ENCODE results near the gene UNC13B. TPM values are rescaled to one million over a fixed set of nuclear protein-coding genes. Genes with fewer than 3 reads are reported as not detected.

UNC13B gene
- total and polyA plus RNA-seq, 2 of the 13 experiments (the other 11 are each of a cell fraction or from before 2014, with no cell fraction given): 14.0 to 18.3 TPM

GRCh38 chr9:35423499-35423898 is 261.7 kb downstream of the UNC13B start (continued):
- TF ChIP-seq ARID5B (CRISPR knock-in tag; IDR thresholded peaks at IDR 0.05) (peak; percentile 69), EP300 (IDR thresholded peaks at IDR 0.05; ENCODE audit: low read depth in 2 of 2, low read length in 2 of 2) (peak in 1 of 2 experiments; percentile 73; a peak in 2 of 4 replicates), EP300 (CRISPR knock-in tag; IDR thresholded peaks at IDR 0.05; ENCODE audit: borderline replicate concordance) (peak; percentile 74), GATAD2A (CRISPR knock-in tag; IDR thresholded peaks at IDR 0.05) (peak; percentile 79), ZNF703 (CRISPR knock-in tag; IDR thresholded peaks at IDR 0.05; ENCODE audit: borderline replicate concordance) (no peak), ERF (CRISPR knock-in tag; IDR thresholded peaks at IDR 0.05) (peak; percentile 54; the same call in 1 of the 2 replicates), ZNF33A (CRISPR knock-in tag; IDR thresholded peaks at IDR 0.05; ENCODE audit: borderline replicate concordance) (no peak), PHF21A (CRISPR knock-in tag; IDR thresholded peaks at IDR 0.05) (no peak), ZFP36L1 (CRISPR knock-in tag; IDR thresholded peaks at IDR 0.05) (0 out of 2 replicates have a peak, but pooled peaks have one; percentile 29), ZNF547 (CRISPR knock-in tag; IDR thresholded peaks at IDR 0.05) (no peak), HNF4A (CRISPR knock-in tag; IDR thresholded peaks at IDR 0.05) (0 out of 2 replicates have a peak, but pooled peaks have one; percentile 37), RAD21 (CRISPR knock-in tag; IDR thresholded peaks at IDR 0.05) (no peak), YY1 (IDR thresholded peaks at IDR 0.05; ENCODE audit: insufficient read depth, insufficient replicate concordance, low read depth, low read length) (peak; percentile 57), FUBP1 (CRISPR knock-in tag; IDR thresholded peaks at IDR 0.05; ENCODE audit: borderline replicate concordance) (no peak), SMAD3 (CRISPR knock-in tag; IDR thresholded peaks at IDR 0.05) (peak; percentile 46; the same call in 1 of the 2 replicates), THAP11 (CRISPR knock-in tag; IDR thresholded peaks at IDR 0.05) (peak; percentile 61), FOXK2 (IDR thresholded peaks at IDR 0.05) (peak; percentile 40; the same call in 1 of the 2 replicates), KAT8 (CRISPR knock-in tag; IDR thresholded peaks at IDR 0.05) (peak; percentile 58; the same call in 1 of the 2 replicates), POGZ (CRISPR knock-in tag; IDR thresholded peaks at IDR 0.05) (0 out of 2 replicates have a peak, but pooled peaks have one; percentile 43), ZNF331 (CRISPR knock-in tag; IDR thresholded peaks at IDR 0.05) (peak; percentile 66), POLR2G (IDR thresholded peaks at IDR 0.05; ENCODE audit: low read depth, low read length) (peak; percentile 58; the same call in 1 of the 2 replicates), FOSL2 (CRISPR knock-in tag; IDR thresholded peaks at IDR 0.05) (peak; percentile 81)
